HG02759 (cell line): Measurements from ENCODE around the gene RNF2.

Experiments
- ATAC-seq: cut with Tn5 transposase; IDR thresholded peaks from one replicate; pipeline ENCODE4 v1.9.1; 2021; ENCODE audit warnings: mild to moderate bottlenecking, moderate library complexity; ENCODE audit not compliant: unreplicated experiment

The RNF2 gene

GRCh38 chr1:185091480-185091879 is 46.1 kb downstream of the RNF2 start:
- ATAC-seq: no peak

GRCh38 chr1:185094761-185095160 is 49.4 kb downstream of the RNF2 start:
- ATAC-seq: no peak

GRCh38 chr1:185096531-185096930 is 51.2 kb downstream of the RNF2 start:
- no peak for ATAC-seq

- no peak for ATAC-seq
Measured at GRCh38 chr1:185104083-185104482, 58.7 kb downstream of the RNF2 start.

GRCh38 chr1:185105121-185105520 is 59.8 kb downstream of the RNF2 start:
- ATAC-seq: no peak

- no peak for ATAC-seq
Measured at GRCh38 chr1:185108321-185108720, 63.0 kb downstream of the RNF2 start.

- ATAC-seq: no peak
Measured at GRCh38 chr1:185110145-185110544, 64.8 kb downstream of the RNF2 start.

- ATAC-seq: no peak
Measured at GRCh38 chr1:185111873-185112272, 66.5 kb downstream of the RNF2 start.

- no peak for ATAC-seq
Measured at GRCh38 chr1:185112356-185112755, 67.0 kb downstream of the RNF2 start.

- no peak for ATAC-seq
Measured at GRCh38 chr1:185129708-185130107, 84.3 kb downstream of the RNF2 start.

GRCh38 chr1:185132534-185132933 is 87.2 kb downstream of the RNF2 start:
- no peak for ATAC-seq

- ATAC-seq: no peak
Measured at GRCh38 chr1:185137896-185138545, 92.7 kb downstream of the RNF2 start.

- ATAC-seq: no peak
Measured at GRCh38 chr1:185139246-185139645, 93.9 kb downstream of the RNF2 start.

- no peak for ATAC-seq
Measured at GRCh38 chr1:185144233-185144632, 98.9 kb downstream of the RNF2 start.

- ATAC-seq: no peak
Measured at GRCh38 chr1:185151215-185151614, 105.9 kb downstream of the RNF2 start.
